Fibroblast of villous mesenchyme (primary cell): ENCODE results near the gene ICOSLG. TPM values are rescaled to one million over a fixed set of nuclear protein-coding genes. Genes with fewer than 3 reads are reported as not detected.
"Not testable (repeated sequence)": the region's sequence is repeated elsewhere in the genome, so short reads cannot be mapped to it uniquely, and the experiment has no call there.

Source experiments
- DNase-seq: peaks from one replicate; pipeline ENCODE4 v3.0.0-alpha.2; 2010; ENCODE audit warnings: low read depth
- H3K4me3 ChIP-seq: 2 replicates; pipeline ENCODE4 v1.5.1; 2011; ENCODE audit warnings: low read depth, mild to moderate bottlenecking, low read length
- total RNA-seq: library from RNA; depleted of rRNA; stranded (reverse); fragments of >200 nt; gene quantifications from 2 replicates; pipeline ENCODE4 v1.2.3, GENCODE V29; 2012
- TF ChIP-seq, protein P1 (sequence below): IDR thresholded peaks from 2 replicates; pipeline ENCODE4 v1.5.1; 2012; ENCODE audit warnings: low read depth, mild to moderate bottlenecking, low read length; ENCODE audit not compliant: insufficient read depth

The ICOSLG gene
- total RNA-seq, 1 donor, result 0.43 TPM

- H3K4me3 ChIP-seq, result no peak overlapping the region
- TF ChIP-seq, protein P1, sequence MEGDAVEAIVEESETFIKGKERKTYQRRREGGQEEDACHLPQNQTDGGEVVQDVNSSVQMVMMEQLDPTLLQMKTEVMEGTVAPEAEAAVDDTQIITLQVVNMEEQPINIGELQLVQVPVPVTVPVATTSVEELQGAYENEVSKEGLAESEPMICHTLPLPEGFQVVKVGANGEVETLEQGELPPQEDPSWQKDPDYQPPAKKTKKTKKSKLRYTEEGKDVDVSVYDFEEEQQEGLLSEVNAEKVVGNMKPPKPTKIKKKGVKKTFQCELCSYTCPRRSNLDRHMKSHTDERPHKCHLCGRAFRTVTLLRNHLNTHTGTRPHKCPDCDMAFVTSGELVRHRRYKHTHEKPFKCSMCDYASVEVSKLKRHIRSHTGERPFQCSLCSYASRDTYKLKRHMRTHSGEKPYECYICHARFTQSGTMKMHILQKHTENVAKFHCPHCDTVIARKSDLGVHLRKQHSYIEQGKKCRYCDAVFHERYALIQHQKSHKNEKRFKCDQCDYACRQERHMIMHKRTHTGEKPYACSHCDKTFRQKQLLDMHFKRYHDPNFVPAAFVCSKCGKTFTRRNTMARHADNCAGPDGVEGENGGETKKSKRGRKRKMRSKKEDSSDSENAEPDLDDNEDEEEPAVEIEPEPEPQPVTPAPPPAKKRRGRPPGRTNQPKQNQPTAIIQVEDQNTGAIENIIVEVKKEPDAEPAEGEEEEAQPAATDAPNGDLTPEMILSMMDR, result no peak
- no peak for DNase-seq
These were observed 17.4 kb upstream of the ICOSLG start for GRCh38 chr21:44258056-44258725.

DNA sequence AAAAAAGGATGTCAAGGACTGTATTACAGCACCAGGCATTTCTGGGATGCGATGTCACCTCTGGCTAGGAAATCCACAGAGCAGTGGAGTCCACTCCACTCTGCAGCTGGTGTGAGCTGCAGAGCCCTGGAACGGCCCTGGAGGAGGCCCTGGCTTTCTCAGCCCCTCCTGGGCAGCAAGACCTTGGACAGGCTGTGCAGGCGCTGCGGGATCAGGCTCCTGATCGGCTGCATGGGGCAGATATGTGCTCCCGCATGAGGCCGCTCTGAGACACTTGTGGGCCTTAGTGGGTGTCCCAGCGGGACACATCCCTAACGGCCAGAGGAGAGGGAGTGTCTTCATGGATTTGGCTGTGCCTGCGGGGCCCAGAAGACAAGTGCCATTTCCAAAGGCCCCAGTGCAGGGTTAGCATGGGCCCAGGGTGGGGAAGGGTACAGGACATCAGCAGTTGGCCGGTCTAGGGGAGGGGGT is 14.8 kb upstream of the ICOSLG start:
- TF ChIP-seq, protein P1, result no peak
- DNase-seq, result peak; percentile 16
- no peak overlapping the region for H3K4me3 ChIP-seq

- no peak overlapping the region for H3K4me3 ChIP-seq
- TF ChIP-seq, protein P1, result no peak
- no peak for DNase-seq
These were observed 13.3 kb upstream of the ICOSLG start for GRCh38 chr21:44253832-44254710.

DNA sequence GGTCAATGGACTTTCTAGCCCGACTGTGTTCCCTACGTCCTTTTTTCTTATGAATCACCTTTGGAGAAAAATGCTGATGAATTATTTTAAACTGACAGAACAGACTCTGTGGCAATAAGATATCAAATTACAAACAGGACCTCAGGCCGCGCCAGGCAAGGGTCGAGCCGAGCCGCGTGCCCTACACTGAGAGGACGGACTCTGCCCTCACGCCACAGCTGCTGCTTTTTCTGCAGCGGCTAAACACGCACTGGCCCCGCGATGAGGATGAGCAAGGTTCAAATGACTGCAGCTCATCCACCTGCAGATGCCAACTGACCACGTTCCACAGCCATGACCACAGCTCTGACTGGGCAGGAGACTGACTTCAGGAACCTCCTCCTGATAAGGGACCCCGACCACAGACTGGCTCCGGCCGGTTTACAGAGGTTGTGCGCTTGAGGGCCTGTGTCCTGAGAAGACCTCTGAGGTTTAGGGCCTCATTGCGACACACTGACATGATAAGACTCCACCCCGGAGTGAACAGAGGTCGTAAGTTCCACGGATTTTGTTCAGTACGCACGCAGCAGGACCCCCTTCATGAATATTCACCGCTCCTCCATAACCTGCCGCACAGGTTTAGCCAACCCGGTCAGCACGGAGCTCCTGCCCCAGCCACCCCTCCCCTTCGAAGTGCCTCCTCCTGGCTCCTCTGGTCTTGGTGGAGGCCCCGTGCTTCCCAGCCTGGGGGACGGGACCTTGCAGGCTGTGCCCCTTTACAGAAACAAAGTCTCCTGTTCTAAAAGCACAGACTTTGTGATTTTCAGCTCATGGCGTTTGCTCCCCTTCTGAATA is 8.7 kb upstream of the ICOSLG start:
- not testable (repeated sequence) for H3K4me3 ChIP-seq, DNase-seq

GRCh38 chr21:44247904-44248303 is 7.2 kb upstream of the ICOSLG start:
- DNase-seq, H3K4me3 ChIP-seq: not testable (repeated sequence)

GRCh38 chr21:44243980-44244379 is 3.2 kb upstream of the ICOSLG start:
- H3K4me3 ChIP-seq, DNase-seq: not testable (repeated sequence)

GRCh38 chr21:44241281-44241680 is 538 bp upstream of the ICOSLG start:
- not testable (repeated sequence) for DNase-seq, H3K4me3 ChIP-seq

- not testable (repeated sequence) for DNase-seq, H3K4me3 ChIP-seq
These were observed 390 bp downstream of the ICOSLG start for GRCh38 chr21:44240353-44240752.

- DNase-seq, H3K4me3 ChIP-seq: not testable (repeated sequence)
These were observed 11.2 kb downstream of the ICOSLG start for GRCh38 chr21:44229561-44229960.

GRCh38 chr21:44228109-44228508 is 12.6 kb downstream of the ICOSLG start:
- DNase-seq, H3K4me3 ChIP-seq: not testable (repeated sequence)

DNA sequence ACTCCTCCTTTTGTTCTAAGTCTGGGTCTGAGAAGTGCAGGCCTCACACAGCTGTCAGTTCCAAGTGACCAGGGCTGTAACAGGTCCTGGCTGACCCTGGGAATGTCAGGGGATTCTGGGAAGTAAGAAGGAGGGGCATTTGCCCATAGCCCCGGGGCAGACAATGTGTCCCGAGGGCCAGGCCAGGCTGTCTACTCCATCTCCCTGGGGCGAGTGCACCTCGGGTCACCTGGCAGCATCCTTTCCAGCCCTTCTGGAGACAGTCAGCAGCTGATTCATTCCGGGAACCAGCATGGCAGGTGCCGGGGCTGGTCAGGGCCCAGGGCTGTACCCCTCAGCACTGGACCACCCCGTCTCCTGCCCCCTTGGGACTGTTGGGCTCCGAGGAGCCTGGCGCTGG is 13.1 kb downstream of the ICOSLG start:
- DNase-seq, H3K4me3 ChIP-seq: not testable (repeated sequence)

DNA sequence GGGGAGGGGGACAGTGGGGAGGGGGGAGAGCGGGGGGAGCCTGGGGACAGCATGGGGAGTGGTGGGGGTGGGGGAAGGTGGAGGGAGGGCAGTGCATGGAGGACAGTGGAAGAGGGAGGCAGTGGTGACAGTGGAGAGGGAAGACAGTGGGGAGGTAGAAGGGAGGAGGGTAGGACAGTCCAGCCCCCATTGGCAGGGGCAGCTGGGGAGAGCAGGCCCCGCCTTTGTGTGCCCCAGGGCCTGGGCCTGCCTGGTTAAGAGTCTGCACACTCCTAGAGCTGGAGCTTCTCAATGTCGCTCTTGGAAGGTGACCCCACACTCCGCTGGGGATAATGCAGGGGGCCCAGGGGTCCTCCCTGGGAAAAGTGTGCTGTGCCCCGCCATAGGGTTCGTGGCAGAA is 15.1 kb downstream of the ICOSLG start:
- H3K4me3 ChIP-seq, DNase-seq: not testable (repeated sequence)

GRCh38 chr21:44223334-44223733 is 17.4 kb downstream of the ICOSLG start:
- DNase-seq, H3K4me3 ChIP-seq: not testable (repeated sequence)

- DNase-seq, H3K4me3 ChIP-seq: not testable (repeated sequence)
These were observed 20.1 kb downstream of the ICOSLG start for GRCh38 chr21:44220674-44221073.
